Fibroblast of lung (primary cell): Measurements from ENCODE around the gene ADAM10. TPM values are rescaled to one million over a fixed set of nuclear protein-coding genes. Genes with fewer than 3 reads are reported as not detected.

Experiments
- DNase-seq, 2 donors: peaks; one replicate each; pipeline versions ENCODE4 v3.0.0 to v3.0.0-alpha.2; 2010; ENCODE audit warnings: low read depth in 2 of 2
- H2AFZ ChIP-seq: 2 replicates; pipeline ENCODE4 v1.5.1; 2012; ENCODE audit warnings: low read length, control low read depth, inconsistent platforms
- H3K27ac ChIP-seq: 2 replicates; pipeline ENCODE4 v1.5.1; 2011; ENCODE audit warnings: low read length, control low read depth; ENCODE audit not compliant: insufficient read depth
- H3K27me3 ChIP-seq: 2 replicates; pipeline ENCODE4 v1.5.1; 2011; ENCODE audit warnings: mild to moderate bottlenecking, low read length; ENCODE audit not compliant: control insufficient read depth, insufficient read depth
- H3K36me3 ChIP-seq: 2 replicates; pipeline ENCODE4 v1.5.1; 2011; ENCODE audit warnings: low read length; ENCODE audit not compliant: control insufficient read depth, insufficient read depth
- H3K4me1 ChIP-seq: 2 replicates; pipeline ENCODE4 v1.5.1; 2011; ENCODE audit warnings: low read length; ENCODE audit not compliant: control insufficient read depth, insufficient read depth; ENCODE audit errors: extremely low read depth
- H3K4me2 ChIP-seq: 2 replicates; pipeline ENCODE4 v1.5.1; 2011; ENCODE audit warnings: low read length, control low read depth; ENCODE audit not compliant: insufficient read depth; ENCODE audit errors: extremely low read depth
- H3K4me3 ChIP-seq, 4 experiments: fragments of 200-600 bp in 1 of 4; sonication (generic) in 1 of 4; replicated peaks in 1 of 4; 2 replicates each; pipeline ENCODE4 v1.5.1; 2011 to 2016; ENCODE audit warnings: low read length in 4 of 4, low read depth in 3 of 4, mild to moderate bottlenecking in 3 of 4, control low read depth in 2 of 4, inconsistent platforms in 1 of 4, mixed read lengths in 1 of 4; ENCODE audit not compliant: insufficient read depth in 1 of 4; ENCODE audit errors: control extremely low read depth in 1 of 4
- H3K79me2 ChIP-seq: 2 replicates; pipeline ENCODE4 v1.5.1; 2012; ENCODE audit warnings: mild to moderate bottlenecking, low read length, inconsistent platforms; ENCODE audit not compliant: control insufficient read depth, insufficient read depth
- H3K9ac ChIP-seq: 2 replicates; pipeline ENCODE4 v1.5.1; 2011; ENCODE audit warnings: mild to moderate bottlenecking, low read length, control low read depth; ENCODE audit not compliant: insufficient read depth
- H3K9me3 ChIP-seq: 2 replicates; pipeline ENCODE4 v1.5.1; 2012; ENCODE audit warnings: low read depth, low read length; ENCODE audit not compliant: control insufficient read depth, insufficient read depth
- H4K20me1 ChIP-seq: 2 replicates; pipeline ENCODE4 v1.5.1; 2011; ENCODE audit warnings: low read length; ENCODE audit not compliant: control insufficient read depth, insufficient read depth; ENCODE audit errors: extremely low read depth
- EZH2 ChIP-seq: IDR thresholded peaks from 2 replicates; pipeline ENCODE4 v1.5.1; 2012; ENCODE audit warnings: low read length, control low read depth, mild to moderate bottlenecking; ENCODE audit errors: missing control alignments
- polyA plus RNA-seq, 2 donors: library from polyadenylated mRNA; depleted of rRNA in 1 of 2; stranded (reverse) in 1 of 2; unstranded in 1 of 2; fragments of >200 nt; gene quantifications; 2 replicates each; pipeline ENCODE4 v1.2.1, GENCODE V29; 2011 to 2012; ENCODE audit warnings: missing spikeins in 1 of 2
- total RNA-seq: library from RNA; depleted of rRNA; stranded (reverse); fragments of >200 nt; gene quantifications from 2 replicates; pipeline ENCODE4 v1.2.1, GENCODE V29; 2014
- TF ChIP-seq, protein P1 (sequence below), 2 donors: IDR thresholded peaks in 1 of 2; conservative IDR thresholded peaks in 1 of 2; 1 replicate in 1 of 2; 2 replicates in 1 of 2; pipeline ENCODE4 v1.5.1; 2011 to 2012; ENCODE audit warnings: low read length in 2 of 2, control low read depth in 1 of 2, inconsistent platforms in 1 of 2, low read depth in 1 of 2, mild to moderate bottlenecking in 1 of 2

ADAM10 gene
- total and polyA plus RNA-seq, 2 donors (not counting 1 experiment from before 2014, with no cell fraction given), result 224 to 318 TPM

DNA sequence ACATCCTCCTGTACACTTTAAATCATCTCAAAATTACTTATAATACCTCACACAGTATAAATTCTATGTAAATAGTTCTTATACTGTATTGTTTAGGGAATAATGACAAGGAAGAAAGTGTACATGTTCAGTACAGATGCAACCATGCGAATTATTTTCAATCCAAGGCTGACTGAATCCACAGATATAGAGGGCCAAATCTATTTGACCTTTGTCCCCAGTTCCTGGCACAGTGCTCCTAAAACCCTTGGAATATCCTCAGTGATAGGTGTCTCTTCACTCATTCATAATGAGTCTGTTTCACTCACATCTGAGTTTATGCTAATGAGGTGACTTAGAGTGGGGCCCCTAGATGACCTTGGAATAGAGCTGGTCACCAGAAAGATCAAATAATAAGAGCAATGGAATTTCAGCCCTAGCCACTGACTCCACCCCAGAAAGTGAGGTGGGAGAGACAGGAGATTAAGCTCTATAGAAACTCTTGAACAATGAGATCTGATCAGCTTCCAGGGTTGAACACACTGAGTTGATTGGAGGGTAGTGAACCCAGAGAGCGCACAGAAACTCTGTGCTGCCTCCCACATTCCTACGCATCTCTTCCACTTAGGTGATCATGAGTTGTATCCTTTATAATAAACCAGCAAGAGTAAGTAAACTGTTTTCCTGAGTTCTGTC, 65.3 kb downstream of the ADAM10 start:
- no peaks in the 10 kb centered on the region for H3K27me3 ChIP-seq
- no peaks in the 10 kb centered on the region for H3K4me1 ChIP-seq
- no peak overlapping the region for H3K9ac ChIP-seq
- H3K4me2 ChIP-seq, result no peak overlapping the region
- no peak for TF ChIP-seq EZH2
- TF ChIP-seq, protein P1, sequence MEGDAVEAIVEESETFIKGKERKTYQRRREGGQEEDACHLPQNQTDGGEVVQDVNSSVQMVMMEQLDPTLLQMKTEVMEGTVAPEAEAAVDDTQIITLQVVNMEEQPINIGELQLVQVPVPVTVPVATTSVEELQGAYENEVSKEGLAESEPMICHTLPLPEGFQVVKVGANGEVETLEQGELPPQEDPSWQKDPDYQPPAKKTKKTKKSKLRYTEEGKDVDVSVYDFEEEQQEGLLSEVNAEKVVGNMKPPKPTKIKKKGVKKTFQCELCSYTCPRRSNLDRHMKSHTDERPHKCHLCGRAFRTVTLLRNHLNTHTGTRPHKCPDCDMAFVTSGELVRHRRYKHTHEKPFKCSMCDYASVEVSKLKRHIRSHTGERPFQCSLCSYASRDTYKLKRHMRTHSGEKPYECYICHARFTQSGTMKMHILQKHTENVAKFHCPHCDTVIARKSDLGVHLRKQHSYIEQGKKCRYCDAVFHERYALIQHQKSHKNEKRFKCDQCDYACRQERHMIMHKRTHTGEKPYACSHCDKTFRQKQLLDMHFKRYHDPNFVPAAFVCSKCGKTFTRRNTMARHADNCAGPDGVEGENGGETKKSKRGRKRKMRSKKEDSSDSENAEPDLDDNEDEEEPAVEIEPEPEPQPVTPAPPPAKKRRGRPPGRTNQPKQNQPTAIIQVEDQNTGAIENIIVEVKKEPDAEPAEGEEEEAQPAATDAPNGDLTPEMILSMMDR (conservative IDR thresholded peaks at IDR 0.05 in 1 of 2, IDR thresholded peaks at IDR 0.05 in 1 of 2; ENCODE audit: low read depth in 1 of 2, low read length in 2 of 2), result no peak
- H3K4me3 ChIP-seq, result no peak overlapping the region
- DNase-seq, result peak in 1 of 2 donors; percentile 25
- H3K9me3 ChIP-seq, result no peaks in the 10 kb centered on the region
- H2AFZ ChIP-seq, result no peak overlapping the region
- peaks cover 20% of the 10 kb centered on the region for H3K79me2 ChIP-seq
- no peaks in the 10 kb centered on the region for H3K36me3 ChIP-seq
- no peak overlapping the region for H3K27ac ChIP-seq
- no peaks in the 10 kb centered on the region for H4K20me1 ChIP-seq

GRCh38 chr15:58682234-58682633, 67.3 kb downstream of the ADAM10 start:
- no peaks in the 10 kb centered on the region for H3K27me3 ChIP-seq
- no peaks in the 10 kb centered on the region for H3K36me3 ChIP-seq
- H2AFZ ChIP-seq, result no peak overlapping the region
- H3K9me3 ChIP-seq, result no peaks in the 10 kb centered on the region
- no peak overlapping the region for H3K4me2 ChIP-seq
- peaks cover 12% of the 10 kb centered on the region for H3K79me2 ChIP-seq
- H3K4me1 ChIP-seq, result no peaks in the 10 kb centered on the region
- no peak overlapping the region for H3K9ac ChIP-seq
- no peak overlapping the region for H3K4me3 ChIP-seq
- no peak overlapping the region for H3K27ac ChIP-seq
- no peak for DNase-seq
- TF ChIP-seq, protein P1 (conservative IDR thresholded peaks at IDR 0.05 in 1 of 2, IDR thresholded peaks at IDR 0.05 in 1 of 2; ENCODE audit: low read depth in 1 of 2, low read length in 2 of 2), result no peak
- TF ChIP-seq EZH2, result no peak
- H4K20me1 ChIP-seq, result no peaks in the 10 kb centered on the region

GRCh38 chr15:58678683-58679082, 70.8 kb downstream of the ADAM10 start:
- DNase-seq, result peak; percentile 9 to 25
- H3K36me3 ChIP-seq, result no peaks in the 10 kb centered on the region
- H4K20me1 ChIP-seq, result no peaks in the 10 kb centered on the region
- no peaks in the 10 kb centered on the region for H3K79me2 ChIP-seq
- H3K27me3 ChIP-seq, result no peaks in the 10 kb centered on the region
- TF ChIP-seq, protein P1 (conservative IDR thresholded peaks at IDR 0.05 in 1 of 2, IDR thresholded peaks at IDR 0.05 in 1 of 2; ENCODE audit: low read depth in 1 of 2, low read length in 2 of 2), result no peak
- TF ChIP-seq EZH2, result no peak
- H3K9ac ChIP-seq, result no peak overlapping the region
- no peak overlapping the region for H3K27ac ChIP-seq
- H3K4me2 ChIP-seq, result no peak overlapping the region
- H2AFZ ChIP-seq, result no peak overlapping the region
- no peaks in the 10 kb centered on the region for H3K4me1 ChIP-seq
- no peaks in the 10 kb centered on the region for H3K9me3 ChIP-seq
- no peak overlapping the region for H3K4me3 ChIP-seq
